Upper lobe of right lung (tissue), 1 donor: ENCODE measurements around the gene MVK. TPM values are rescaled to one million over a fixed set of nuclear protein-coding genes. Genes with fewer than 3 reads are reported as not detected.

Experiments used
- ATAC-seq: fragments of 200-7000 bp; cut with Tn5 transposase; one replicate; pipeline ENCODE4 v1.9.1; 2020; ENCODE audit warnings: mild to moderate bottlenecking, moderate library complexity
- DNase-seq: peaks from one replicate; pipeline ENCODE4 v3.0.0-alpha.2; 2020
- H3K27ac ChIP-seq: fragments of 200-600 bp; one replicate; pipeline ENCODE4 v1.8.0; 2022
- H3K27me3 ChIP-seq: fragments of 200-600 bp; one replicate; pipeline ENCODE4 v1.8.0; 2022; ENCODE audit warnings: mild to moderate bottlenecking
- H3K36me3 ChIP-seq: fragments of 200-600 bp; one replicate; pipeline ENCODE4 v1.8.0; 2022
- H3K4me1 ChIP-seq: fragments of 200-600 bp; one replicate; pipeline ENCODE4 v1.8.0; 2022
- H3K4me3 ChIP-seq: fragments of 200-600 bp; one replicate; pipeline ENCODE4 v1.8.0; 2022; ENCODE audit warnings: mild to moderate bottlenecking
- H3K9me3 ChIP-seq: fragments of 200-600 bp; one replicate; pipeline ENCODE4 v1.8.0; 2022
- intact Hi-C: fragments of 100-400 bp; cut with DNase I; formaldehyde crosslinking; loops from one replicate; pipeline ENCODE4 v1.11.0; 2022
- total RNA-seq: library from RNA; stranded (reverse); fragmentation: NEBNext Ultra II Directional; extraction: Animal tissue kit (Norgen Biotek cat#: 25700); gene quantifications from one replicate; pipeline ENCODE4 v1.2.1, GENCODE V29; 2021
- TF ChIP-seq, protein P1 (sequence below): fragments of 200-600 bp; IDR thresholded peaks from one replicate; pipeline ENCODE4 v1.8.0; 2022; ENCODE audit warnings: antibody characterized with exemption
- donor health status: DM: no; HTN: yes; CAD: no; lungs with severe emphysema.

The MVK gene
- total RNA-seq, 1 donor from 2014 or later: 27.3 TPM

DNA sequence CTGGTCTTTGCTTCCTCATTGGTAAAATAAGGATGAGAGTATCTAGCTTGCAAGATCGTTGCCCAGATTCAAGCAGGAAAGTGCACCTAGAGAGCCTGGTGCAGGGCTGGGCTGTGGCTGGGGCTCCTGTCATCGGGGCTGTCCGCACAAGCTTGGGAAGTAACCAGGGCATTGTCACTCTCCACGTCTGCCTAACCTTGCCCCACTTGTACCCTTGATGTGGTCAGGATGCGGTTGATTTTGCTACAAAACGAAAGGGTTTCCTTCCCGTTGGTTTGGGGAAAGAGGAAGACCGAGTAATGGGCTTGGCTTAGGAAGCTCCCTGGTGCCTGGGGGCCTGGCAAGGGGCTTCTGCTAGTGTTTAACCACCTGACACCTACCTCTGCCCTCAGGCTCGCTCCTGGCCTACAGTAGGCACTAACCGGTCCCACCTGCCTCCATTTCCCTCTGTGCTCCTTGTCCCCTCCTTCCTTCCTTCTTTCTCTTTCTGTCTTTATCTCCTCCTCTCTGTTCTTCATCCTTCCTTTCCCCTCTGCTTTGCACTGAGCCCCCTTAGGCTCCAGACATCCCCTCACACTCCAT, 21.8 kb downstream of the MVK start:
- no peaks in the 10 kb centered on the region for H3K27me3 ChIP-seq
- peaks cover 6% of the 10 kb centered on the region for H3K4me1 ChIP-seq
- TF ChIP-seq, protein P1, sequence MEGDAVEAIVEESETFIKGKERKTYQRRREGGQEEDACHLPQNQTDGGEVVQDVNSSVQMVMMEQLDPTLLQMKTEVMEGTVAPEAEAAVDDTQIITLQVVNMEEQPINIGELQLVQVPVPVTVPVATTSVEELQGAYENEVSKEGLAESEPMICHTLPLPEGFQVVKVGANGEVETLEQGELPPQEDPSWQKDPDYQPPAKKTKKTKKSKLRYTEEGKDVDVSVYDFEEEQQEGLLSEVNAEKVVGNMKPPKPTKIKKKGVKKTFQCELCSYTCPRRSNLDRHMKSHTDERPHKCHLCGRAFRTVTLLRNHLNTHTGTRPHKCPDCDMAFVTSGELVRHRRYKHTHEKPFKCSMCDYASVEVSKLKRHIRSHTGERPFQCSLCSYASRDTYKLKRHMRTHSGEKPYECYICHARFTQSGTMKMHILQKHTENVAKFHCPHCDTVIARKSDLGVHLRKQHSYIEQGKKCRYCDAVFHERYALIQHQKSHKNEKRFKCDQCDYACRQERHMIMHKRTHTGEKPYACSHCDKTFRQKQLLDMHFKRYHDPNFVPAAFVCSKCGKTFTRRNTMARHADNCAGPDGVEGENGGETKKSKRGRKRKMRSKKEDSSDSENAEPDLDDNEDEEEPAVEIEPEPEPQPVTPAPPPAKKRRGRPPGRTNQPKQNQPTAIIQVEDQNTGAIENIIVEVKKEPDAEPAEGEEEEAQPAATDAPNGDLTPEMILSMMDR: no peak
- DNase-seq (no peak), ATAC-seq (no peak)
- no peak overlapping the region for H3K4me3 ChIP-seq
- no peaks in the 10 kb centered on the region for H3K9me3 ChIP-seq
- intact Hi-C loops: loop anchor here (5.0 kb wide), 1 partner anchor 182 kb away; no protein-coding TSS in a partner anchor
- H3K27ac ChIP-seq: no peak overlapping the region
- peaks cover 23% of the 10 kb centered on the region for H3K36me3 ChIP-seq

DNA sequence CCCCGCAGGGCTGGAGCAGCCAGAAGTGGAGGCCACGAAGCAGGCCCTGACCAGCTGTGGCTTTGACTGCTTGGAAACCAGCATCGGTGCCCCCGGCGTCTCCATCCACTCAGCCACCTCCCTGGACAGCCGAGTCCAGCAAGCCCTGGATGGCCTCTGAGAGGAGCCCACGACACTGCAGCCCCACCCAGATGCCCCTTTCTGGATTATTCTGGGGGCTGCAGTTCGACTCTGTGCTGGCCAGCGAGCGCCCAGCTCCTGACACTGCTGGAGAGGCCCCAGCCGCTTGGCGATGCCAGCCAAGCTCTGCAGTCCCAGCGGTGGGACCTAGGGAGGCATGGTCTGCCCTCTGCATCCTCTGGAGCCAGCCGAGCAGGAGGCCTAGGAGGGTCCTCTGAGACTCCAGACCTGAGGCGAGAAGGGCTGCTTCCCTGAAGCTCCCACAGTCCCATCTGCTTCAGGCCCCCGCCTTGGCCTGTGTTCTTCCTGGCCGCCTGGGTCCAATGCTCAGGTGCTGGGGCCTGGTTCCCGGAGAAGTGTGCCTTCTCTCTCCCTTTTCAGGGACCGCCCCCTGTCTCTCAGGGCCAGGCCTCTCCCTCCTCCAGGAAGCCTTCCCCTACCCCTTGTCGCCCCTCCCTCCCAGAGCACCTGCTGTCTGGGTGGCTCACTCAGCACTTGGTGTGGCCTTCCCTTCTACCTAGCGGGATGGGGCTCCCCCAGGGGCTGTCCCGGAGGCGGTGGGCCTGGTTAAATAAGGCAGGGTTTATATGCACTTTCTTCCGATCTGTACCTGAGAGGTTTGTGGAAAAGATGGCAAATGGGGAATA, 23.0 kb downstream of the MVK start:
- H3K4me3 ChIP-seq: no peak overlapping the region
- H3K36me3 ChIP-seq: peaks cover 16% of the 10 kb centered on the region
- intact Hi-C loops: loop anchor here (5.0 kb wide), 1 partner anchor 181 kb away; no protein-coding TSS in a partner anchor
- H3K27ac ChIP-seq: no peak overlapping the region
- no peaks in the 10 kb centered on the region for H3K27me3 ChIP-seq
- DNase-seq (no peak), ATAC-seq (no peak)
- peaks cover 6% of the 10 kb centered on the region for H3K4me1 ChIP-seq
- TF ChIP-seq, protein P1: no peak
- no peaks in the 10 kb centered on the region for H3K9me3 ChIP-seq

DNA sequence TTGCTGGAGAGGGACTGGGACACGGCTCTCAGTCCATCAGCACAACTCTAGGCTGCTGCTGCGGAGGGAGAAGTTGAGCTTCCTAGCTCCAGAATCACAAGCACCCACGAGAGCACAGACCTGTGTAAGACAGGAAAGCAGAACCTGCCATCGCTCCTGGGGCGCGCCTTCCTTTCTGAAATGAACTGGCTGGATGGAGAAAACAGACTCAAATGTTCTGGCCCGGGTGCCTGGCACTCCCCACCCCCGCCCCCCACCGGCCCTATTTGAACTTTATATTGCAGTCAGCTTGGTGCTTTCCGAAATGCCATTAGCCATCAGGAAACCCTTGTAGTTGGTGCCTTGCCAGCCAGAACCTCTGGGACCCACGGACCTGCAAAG, 23.8 kb downstream of the MVK start:
- DNase-seq: no peak
- H3K36me3 ChIP-seq: peaks cover 9% of the 10 kb centered on the region
- intact Hi-C loops: loop anchor here (5.0 kb wide), 1 partner anchor 180 kb away; no protein-coding TSS in a partner anchor
- H3K4me1 ChIP-seq: peaks cover 6% of the 10 kb centered on the region
- H3K27me3 ChIP-seq: no peaks in the 10 kb centered on the region
- no peak for ATAC-seq
- H3K9me3 ChIP-seq: no peaks in the 10 kb centered on the region
- H3K27ac ChIP-seq: no peak overlapping the region
- no peak overlapping the region for H3K4me3 ChIP-seq
- TF ChIP-seq, protein P1: no peak

DNA sequence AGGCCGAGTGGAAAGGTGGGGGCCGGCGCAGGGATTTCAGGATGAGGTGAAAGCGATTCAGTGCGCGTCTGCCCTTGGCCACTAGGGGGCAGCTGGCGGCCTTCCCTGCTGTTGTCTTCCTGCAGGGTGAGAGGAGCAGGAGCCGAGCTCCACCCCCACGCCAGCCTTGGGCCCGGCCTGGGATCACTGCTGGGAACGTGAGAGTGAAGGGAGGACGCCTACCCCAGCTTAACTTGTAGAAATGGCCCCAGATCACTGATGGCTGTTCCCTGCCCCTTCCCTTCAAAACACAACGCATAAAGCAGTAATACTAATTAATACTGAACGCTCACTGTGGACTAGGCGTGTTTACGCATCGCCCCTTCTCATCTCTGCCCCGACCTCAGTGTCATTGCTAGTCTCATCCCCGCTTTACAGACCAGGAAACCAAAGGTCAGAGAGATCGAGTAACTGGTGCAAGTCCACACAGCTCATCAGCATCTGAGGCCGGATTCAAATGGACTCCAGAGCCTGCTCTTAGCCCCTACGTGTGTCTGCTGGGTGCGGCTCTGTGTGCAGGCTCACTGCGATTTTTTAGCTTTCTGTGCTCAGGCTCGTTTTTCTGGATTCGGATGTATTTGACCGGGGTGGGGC, 24.3 kb downstream of the MVK start:
- peak; percentile 95 for ATAC-seq
- no peaks in the 10 kb centered on the region for H3K9me3 ChIP-seq
- no peaks in the 10 kb centered on the region for H3K27me3 ChIP-seq
- H3K4me1 ChIP-seq: peaks cover 6% of the 10 kb centered on the region
- H3K36me3 ChIP-seq: peaks cover 9% of the 10 kb centered on the region
- intact Hi-C loops: loop anchor here (5.0 kb wide), 1 partner anchor 179 kb away; no protein-coding TSS in a partner anchor
- TF ChIP-seq, protein P1: peak; percentile 97
- peak; percentile 92 for DNase-seq
- no peak overlapping the region for H3K4me3 ChIP-seq
- no peak overlapping the region for H3K27ac ChIP-seq

DNA sequence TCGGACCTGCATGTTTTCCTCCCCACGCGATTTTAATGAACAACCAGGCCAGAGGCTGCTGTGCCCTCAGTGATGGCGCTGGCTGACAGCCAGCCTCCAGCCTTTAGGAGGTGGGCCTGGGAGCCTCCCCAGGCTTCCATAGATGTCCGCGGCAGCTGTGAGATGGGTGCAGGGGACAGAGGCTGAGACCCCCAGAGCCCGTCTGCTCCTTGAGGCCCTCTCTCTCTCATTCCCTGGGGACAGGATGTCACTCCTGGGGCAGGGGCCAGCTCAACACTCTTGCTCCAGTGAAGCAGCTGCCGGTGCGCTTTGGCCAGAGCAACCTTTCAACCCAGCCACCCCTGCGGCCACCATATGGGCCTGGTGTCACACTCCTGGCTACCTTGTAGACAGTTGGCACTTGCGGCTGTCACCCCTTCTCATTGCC, 24.8 kb downstream of the MVK start:
- ATAC-seq (no peak), DNase-seq (no peak)
- Histone ChIP-seq H3K27me3 (no peaks in the 10 kb centered on the region), H3K4me3 (no peak overlapping the region), H3K36me3 (peaks cover 9% of the 10 kb centered on the region), H3K9me3 (no peaks in the 10 kb centered on the region), H3K4me1 (peaks cover 6% of the 10 kb centered on the region), H3K27ac (no peak overlapping the region)
- TF ChIP-seq, protein P1: no peak
- intact Hi-C loops: loop anchor here (5.0 kb wide), 1 partner anchor 179 kb away; no protein-coding TSS in a partner anchor
